NCI-H187 (cell line): ENCODE measurements around the gene ASPSCR1.

Experiments
- DNase-seq, 2 experiments: peaks; one replicate each; lab custom pipeline; 2025; lab: John Stamatoyannopoulos, UW

Gene ASPSCR1

GRCh38 chr17:82013341-82013740, 35.9 kb downstream of the ASPSCR1 start:
- DNase-seq = no peak

DNA sequence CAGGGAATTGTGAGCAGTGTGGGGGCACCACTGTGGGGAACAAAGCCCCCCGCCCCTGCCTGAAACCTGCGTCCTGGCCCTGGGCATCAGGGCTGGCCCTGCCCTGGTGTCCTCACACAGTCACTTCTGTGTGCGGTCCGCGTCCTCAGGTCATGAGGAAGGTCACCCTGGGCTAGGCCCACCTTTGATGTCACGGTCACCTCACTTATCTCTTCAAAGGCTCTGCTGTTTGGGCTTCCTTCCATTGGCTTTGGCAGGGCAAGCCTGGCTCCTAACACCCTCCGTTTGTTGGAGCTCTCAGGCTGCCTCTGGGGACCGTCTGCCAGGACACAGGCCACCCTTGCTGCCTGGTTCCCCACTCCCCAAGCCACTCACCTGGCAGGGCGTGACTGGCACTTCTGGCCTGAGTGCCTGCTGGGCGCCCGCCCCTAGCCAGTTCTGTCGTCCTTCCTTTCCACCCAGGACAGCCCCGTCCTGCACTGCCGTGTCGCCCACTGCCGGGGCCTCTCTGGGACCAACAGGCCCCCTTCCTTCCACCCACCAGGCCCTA, 36.4 kb downstream of the ASPSCR1 start:
- DNase-seq = no peak

DNA sequence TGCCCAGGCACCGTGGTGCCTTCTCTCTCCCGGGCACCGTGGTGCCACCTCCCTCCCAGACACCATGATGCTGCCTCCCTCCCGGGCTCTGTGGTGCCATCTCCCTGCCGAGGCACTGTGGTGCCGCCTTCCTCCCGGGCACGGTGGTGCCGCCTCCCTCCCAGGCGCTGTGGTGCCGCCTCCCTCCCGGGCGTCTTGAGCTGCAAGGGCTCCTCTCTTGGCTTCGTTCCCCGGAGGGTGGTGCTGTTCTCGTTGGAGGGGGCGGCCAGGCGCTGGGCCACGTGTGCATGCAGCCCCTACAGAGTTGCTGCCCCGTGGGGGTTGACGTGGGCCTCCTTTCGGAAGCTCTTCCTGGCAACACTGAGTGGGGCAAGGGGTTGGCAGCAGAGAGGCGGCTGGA, 37.0 kb downstream of the ASPSCR1 start:
- no peak for DNase-seq

DNA sequence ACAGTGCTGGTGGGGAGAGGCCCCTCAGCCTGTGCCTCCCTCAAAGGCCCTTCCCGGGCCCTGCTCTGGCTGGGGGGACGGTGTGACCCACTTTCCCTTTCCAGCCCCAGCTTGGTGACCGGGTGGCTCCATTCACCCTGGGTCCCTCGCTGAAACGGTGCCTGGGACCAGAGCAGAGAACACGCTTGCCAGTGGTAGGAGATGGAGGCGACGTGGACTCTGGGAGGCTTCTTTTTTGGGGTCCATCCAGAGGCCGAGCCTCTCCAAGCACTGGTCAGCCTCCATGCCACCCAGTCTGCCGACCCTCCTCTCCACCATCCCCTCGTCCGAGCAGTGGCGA, 37.5 kb downstream of the ASPSCR1 start:
- no peak for DNase-seq

DNA sequence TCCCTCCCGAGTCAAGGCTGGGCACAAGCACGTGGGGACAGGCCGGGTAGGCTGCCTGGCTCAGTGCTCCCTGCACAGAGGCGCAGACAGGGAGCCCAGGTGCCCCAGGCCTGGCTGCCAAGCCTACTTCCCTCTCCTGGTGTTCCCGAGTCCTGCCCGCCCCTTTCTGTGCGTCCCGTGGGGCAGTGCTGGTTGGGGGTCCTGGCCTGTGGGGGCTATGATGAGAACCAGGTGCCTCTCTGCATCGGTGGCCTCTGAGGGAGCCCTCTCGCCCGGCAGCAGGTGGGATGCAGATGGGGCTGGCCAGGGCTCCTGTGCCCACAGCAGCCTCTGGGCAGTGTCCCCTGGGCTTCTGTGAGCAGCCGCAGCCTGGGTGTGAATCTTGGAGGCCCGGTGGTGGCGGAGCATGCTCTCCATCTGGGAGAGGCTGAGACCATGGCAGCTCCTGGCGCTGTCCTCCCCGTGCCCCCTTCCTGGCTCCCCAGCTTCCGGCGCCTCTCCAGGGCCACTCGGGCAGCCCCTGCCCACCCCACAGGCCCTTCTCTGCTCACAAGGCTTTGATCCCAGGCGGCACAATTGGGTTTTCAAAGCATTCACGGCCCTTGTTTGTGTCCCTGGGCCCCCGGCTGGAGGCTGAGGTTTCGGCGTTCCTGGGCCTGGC, 38.0 kb downstream of the ASPSCR1 start:
- DNase-seq = no peak

DNA sequence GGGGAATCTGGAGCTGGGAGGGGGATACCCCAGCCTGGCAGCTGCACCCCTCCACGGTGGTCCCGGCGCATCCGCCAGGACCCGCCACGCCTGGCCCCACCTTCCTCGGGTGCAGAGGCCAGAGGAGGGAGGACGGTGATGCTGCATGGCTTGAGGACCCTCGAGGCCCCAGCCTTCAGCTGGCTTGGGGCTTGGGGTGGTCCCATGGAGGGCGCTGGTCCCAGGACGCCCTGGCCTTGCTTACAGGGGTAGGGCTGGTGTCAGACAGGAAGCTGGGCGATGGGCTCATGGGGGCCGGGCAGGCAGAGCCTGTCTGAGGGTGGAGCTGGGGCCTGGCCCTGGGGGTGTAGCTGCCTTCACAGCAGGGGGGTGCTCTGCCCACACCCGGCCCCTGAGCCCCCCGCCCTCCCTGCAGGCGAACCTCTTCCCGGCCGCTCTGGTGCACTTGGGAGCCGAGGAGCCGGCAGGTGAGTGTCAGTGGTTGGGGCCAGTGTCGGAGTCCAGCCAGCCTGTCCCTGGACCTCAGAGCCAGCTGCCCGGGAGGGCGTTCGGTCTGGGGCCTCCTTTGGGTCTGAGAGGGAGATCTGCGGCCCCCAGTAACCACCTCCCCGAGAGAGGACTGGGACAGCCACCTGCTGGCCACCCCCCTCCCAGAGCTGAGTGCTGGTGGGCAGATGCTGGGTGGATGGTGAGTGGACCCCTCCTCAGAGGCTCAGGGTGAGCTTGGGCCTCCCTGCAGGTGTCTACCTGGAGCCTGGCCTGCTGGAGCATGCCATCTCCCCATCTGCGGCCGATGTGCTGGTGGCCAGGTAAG, 38.8 kb downstream of the ASPSCR1 start:
- no peak for DNase-seq

DNA sequence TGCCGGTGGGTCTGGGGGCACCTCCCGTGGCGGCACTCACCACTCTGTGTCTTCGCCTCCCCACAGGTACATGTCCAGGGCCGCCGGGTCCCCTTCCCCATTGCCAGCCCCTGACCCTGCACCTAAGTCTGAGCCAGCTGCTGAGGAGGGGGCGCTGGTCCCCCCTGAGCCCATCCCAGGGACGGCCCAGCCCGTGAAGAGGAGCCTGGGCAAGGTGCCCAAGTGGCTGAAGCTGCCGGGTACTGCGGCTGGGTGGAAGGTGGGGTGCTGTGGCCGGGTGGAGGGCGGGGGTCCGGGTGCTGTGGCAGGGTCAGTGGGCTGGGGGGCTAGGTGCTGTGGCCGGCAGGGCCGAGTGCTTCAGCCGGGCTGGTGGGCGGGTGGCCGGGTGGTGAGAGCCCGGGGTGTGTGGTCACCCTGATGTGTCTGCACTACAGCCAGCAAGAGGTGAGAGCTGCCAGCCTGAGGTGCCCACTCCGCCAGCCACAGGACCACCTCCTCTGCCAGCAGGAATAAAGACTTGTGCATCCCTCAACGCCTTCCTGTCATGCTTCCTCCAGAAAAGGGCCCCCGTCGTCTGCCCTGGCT, 39.5 kb downstream of the ASPSCR1 start:
- no peak for DNase-seq

GRCh38 chr17:82017612-82018151, 40.3 kb downstream of the ASPSCR1 start:
- no peak for DNase-seq

- no peak for DNase-seq
Observed at GRCh38 chr17:82018152-82018988, 40.9 kb downstream of the ASPSCR1 start.

GRCh38 chr17:82018989-82019689, 41.7 kb downstream of the ASPSCR1 start:
- DNase-seq = no peak

DNA sequence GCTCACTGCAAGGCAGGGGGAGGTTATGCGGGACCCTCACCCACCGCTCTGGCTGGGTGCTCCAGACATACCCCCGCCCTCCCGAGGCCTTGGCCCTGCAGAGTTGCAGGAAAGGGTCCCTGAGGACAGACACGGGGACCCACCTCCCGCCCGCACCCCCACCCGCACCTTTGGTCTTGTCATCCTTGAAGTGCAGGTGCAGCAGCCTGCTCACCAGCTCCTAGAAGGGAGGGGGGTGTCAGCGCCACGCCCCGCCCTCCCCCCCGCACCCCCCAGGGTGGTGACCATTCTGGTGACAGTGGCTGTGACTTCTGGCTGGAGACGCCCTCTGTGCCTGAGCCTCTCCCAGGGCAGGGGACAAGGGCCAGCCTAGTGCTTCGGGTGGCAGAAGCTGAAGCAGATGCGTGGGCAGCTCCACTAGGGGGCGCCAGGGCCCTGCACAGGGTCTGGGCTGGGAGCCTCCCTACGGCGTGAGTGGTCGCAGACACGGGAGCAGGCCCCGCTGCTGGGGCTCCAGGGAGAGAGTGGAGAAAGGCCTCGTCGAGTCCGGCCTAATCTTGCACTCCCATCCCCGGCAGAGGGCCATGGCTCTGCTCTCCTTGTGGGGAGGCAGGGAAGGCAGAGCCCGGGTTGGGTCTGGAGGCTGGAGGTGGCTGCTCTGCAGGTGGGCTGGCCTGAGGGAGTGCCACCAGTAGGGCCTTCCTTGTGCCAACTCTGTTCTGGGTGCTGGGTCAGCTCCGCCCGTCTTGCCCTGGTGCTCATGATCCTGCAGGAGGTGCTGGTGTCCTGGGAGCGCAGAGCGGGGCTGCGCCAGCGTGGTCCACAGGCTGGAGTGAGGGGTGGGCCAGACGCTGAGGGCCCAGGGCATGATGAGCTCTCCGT, 42.5 kb downstream of the ASPSCR1 start:
- no peak for DNase-seq

- no peak for DNase-seq
Observed at GRCh38 chr17:82020572-82021106, 43.2 kb downstream of the ASPSCR1 start.

GRCh38 chr17:82021107-82021899, 43.9 kb downstream of the ASPSCR1 start:
- no peak for DNase-seq

DNA sequence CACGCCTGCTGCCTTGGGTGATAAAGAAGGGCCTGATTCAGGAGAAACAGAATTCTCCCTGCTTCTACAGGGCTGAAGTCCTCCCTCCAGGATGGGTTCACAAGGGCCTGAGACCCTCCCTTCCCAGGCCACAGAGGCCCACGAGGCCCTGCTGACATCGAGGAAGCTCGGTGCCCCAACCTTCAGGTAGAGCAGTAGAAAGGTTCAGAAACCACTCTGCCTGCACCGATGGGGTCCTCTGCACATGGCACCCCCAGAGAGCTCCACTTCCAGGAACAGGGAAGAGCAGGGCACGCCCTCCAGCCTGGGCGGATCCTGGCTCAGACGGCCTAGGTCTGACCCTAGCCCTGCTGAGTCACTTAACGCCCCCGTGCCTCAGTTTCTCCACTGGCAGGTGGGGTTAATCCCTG, 44.5 kb downstream of the ASPSCR1 start:
- DNase-seq = no peak

DNA sequence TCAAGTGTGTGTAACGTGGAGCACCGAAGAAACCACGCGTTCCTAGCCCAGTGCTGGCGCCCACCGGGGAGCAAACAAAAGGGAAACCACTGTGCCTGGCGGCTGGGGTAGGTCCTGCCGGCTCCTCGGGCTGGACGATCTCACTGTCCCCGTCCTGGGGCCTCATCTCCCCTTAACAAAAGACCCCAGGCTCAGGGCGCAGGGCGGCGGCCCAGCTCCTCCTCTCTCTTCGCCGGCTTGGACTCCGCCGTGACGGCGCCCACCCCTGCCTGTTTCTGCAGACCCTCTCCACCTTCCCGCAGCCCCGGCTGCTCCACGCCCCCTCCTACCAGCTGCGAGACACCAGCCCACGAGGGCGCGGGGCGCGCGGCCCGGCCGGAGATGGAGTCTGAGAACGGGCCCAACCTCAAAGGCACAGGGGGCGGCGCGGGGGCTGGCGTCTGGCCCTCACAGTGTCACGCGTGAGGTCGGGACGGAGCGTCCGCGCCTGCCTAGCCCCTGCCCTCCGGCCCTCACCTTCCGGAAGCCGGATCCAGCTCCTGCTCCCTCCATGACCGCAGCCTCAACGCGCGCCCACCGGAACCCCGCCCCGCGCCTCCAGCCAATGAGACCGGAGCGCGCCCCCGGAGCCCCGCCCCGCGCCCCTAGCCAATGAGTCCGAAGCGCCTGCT, 45.0 kb downstream of the ASPSCR1 start, which contains the start of gene CENPX:
Gene CENPX (minus strand): TSS at position 569 of the 671 bp plus-strand sequence. CDS start 17 bp downstream, at position 552.
- no peak for DNase-seq

DNA sequence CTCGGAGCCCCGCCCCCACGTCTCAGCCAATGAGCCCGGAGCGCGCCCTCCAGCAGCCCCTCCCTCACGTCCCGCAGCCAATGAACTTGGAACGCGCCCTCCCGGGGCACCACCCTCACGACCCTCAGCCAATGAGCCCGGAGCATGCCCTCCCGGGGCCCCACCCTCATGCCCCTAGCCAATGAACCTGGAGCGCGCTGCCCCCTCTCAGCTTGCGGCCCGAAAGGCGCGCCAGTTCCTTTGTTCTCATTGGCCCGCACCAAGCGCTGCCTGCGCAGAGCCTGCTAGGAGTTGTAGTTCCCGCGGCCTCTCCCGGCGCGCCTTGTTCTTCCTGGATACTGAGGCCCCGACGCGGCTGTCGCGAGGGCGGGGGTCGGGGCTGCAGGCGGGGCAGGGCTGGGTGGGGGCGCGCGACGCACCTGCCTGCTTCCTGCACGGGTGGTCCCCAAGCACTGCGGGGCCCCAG, 45.6 kb downstream of the ASPSCR1 start, which contains the start of gene LRRC45:
Gene LRRC45 (plus strand): TSS at position 325 of the 466 bp plus-strand sequence. CDS start 339 bp downstream, outside the sequence.
- peak; percentile 98 to 99 for DNase-seq

DNA sequence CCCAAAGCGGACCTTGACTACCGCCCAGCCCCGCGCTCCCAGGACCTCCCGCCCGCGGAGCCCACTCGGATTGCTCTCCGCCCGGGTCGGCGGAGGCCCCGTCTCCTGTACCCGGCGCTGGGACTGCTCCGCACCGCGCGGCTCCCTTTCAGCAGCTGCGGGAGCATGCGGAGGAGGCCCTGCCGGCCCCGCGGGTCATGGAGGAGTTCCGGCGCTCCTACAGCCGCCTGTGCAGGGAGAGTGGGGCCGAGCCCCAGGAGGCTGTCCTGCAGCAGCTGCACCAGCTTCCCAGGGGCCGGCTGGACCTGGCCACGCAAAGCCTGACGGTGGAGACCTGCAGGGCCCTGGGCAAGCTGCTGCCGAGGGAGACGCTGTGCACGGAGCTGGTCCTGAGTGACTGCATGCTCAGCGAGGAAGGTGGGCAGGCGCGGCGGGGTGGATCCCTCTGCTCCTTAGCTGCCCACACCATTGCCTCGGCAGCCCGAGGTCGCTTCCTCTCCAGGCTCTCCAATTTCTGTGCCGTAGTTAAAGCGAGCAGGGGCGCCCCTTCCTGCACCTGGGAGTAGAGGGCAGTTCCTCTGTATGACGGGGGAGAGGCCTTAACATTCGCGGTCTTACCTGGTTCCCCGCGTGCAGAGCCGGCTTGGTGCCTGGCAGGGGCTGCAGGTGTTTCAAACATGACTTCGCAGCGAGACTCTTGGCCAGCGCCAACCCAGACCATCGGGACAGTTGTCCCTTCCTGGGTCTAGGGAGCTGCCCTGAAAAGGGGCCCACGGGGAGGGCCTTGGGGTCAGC, 46.2 kb downstream of the ASPSCR1 start:
- no peak for DNase-seq
